ENCODE measurements around the gene MASP2. TPM values are rescaled to one million over a fixed set of nuclear protein-coding genes. Genes with fewer than 3 reads are reported as not detected.
A peak's percentile ranks its signal among the peaks of the same experiment; 100 is the strongest.

MASP2 gene
- total and polyA plus RNA-seq, 9 of the 15 experiments (the other 6 are each of a cell fraction or from before 2014, with no cell fraction given), result 0.01 to 0.23 (median 0.06) TPM; not detected in 3

- no peak for TF ChIP-seq U2AF1 (optimal IDR thresholded peaks at IDR 0.05; ENCODE audit: low read depth, low read length)
- no peak for TF ChIP-seq ZNF3 (CRISPR knock-in tag; IDR thresholded peaks at IDR 0.05)
- peak; percentile 9 for TF ChIP-seq POLR2A (conservative IDR thresholded peaks at IDR 0.05)
- H3K4me2 ChIP-seq (ENCODE audit: insufficient read depth, low read length), result no peak overlapping the region
- in situ Hi-C loops (cut with MboI) (no loop called here), intact Hi-C loops (cut with micrococcal nuclease) (no loop called here)
- ATAC-seq, result no peak
- ChIA-PET CTCF (ENCODE audit: low intra/inter-chr PET ratio) (no interaction called here), POLR2A (interaction anchor here (0.6 to 1.5 kb wide), 5 partner anchors 9 to 782 kb away, joined by 3 to 5 read pairs (median 3); no protein-coding TSS in a partner anchor)
- H3K4me3 ChIP-seq, result no peak overlapping the region
- no peaks in the 10 kb centered on the region for H4K20me1 ChIP-seq (replicated peaks; ENCODE audit: control insufficient read depth, insufficient read depth, low read length)
- H3K9me1 ChIP-seq (ENCODE audit: control insufficient read depth, insufficient read depth, low read length), result no peaks in the 10 kb centered on the region
- H3K9ac ChIP-seq (ENCODE audit: insufficient read depth in 1 of 2, low read depth in 2 of 2, low read length in 2 of 2), result no peak overlapping the region
- no peaks in the 10 kb centered on the region for H3K4me1 ChIP-seq (replicated peaks in 1 of 2; ENCODE audit: control insufficient read depth in 2 of 2, insufficient read depth in 2 of 2, low read length in 2 of 2)
- FAIRE-seq, result no peak
- no peaks in the 10 kb centered on the region for H3K27me3 ChIP-seq (ENCODE audit: control insufficient read depth in 2 of 2, insufficient read depth in 2 of 2, low read length in 2 of 2)
- H3K9me3 ChIP-seq (replicated peaks; ENCODE audit: control insufficient read depth, insufficient read depth, low read depth, low read length), result no peaks in the 10 kb centered on the region
- H2AFZ ChIP-seq (ENCODE audit: low read depth, low read length), result no peak overlapping the region
- TSS peak; percentile 3 for BruUV-seq (replicated peaks)
- WGBS (ENCODE audit: insufficient coverage, low coverage, missing lambda C conversion rate), result 87% methylated on average over 2 of the region's 2 CpGs
- peaks cover 75% of the 10 kb centered on the region for H3K36me3 ChIP-seq (ENCODE audit: control insufficient read depth, insufficient read depth, low read length)
- no peak for DNase-seq (ENCODE audit: extremely low read depth in 1 of 4, low spot score in 3 of 4)
- H3K27ac ChIP-seq (ENCODE audit: extremely low read depth, low read depth, low read length), result no peak overlapping the region
- H3K79me2 ChIP-seq (ENCODE audit: control insufficient read depth, insufficient read depth, low read length), result no peaks in the 10 kb centered on the region
These were observed 22.2 kb downstream of the MASP2 start for GRCh38 chr1:11024874-11025203.

GRCh38 chr1:11024154-11024873, 22.7 kb downstream of the MASP2 start:
- CTCF ChIA-PET (ENCODE audit: low intra/inter-chr PET ratio), result no interaction called here
- BruUV-seq (replicated peaks), result no TSS peak

More at GRCh38 chr1:11024154-11024873, 22.7 kb downstream of the MASP2 start:
- DNase-seq (ENCODE audit: extremely low read depth in 1 of 4, low spot score in 3 of 4) (no peak), FAIRE-seq (no peak), ATAC-seq (no peak)
- H4K20me1 ChIP-seq (replicated peaks; ENCODE audit: control insufficient read depth, insufficient read depth, low read length), result no peaks in the 10 kb centered on the region
- H3K36me3 ChIP-seq (ENCODE audit: control insufficient read depth, insufficient read depth, low read length), result peaks cover 79% of the 10 kb centered on the region
- H3K4me1 ChIP-seq (replicated peaks in 1 of 2; ENCODE audit: control insufficient read depth in 2 of 2, insufficient read depth in 2 of 2, low read length in 2 of 2), result no peaks in the 10 kb centered on the region
- H3K4me3 ChIP-seq, result no peak overlapping the region
- no peak overlapping the region for H3K4me2 ChIP-seq (ENCODE audit: insufficient read depth, low read length)
- TF ChIP-seq POLR2A (conservative IDR thresholded peaks at IDR 0.05), result peak; percentile 49; the same call in 1 of the 2 replicates
- TF ChIP-seq ZFP30 (CRISPR knock-in tag; IDR thresholded peaks at IDR 0.05; ENCODE audit: borderline replicate concordance), result no peak
- TF ChIP-seq ATF4 (CRISPR knock-in tag; IDR thresholded peaks at IDR 0.05), result 0 out of 2 replicates have a peak, but pooled peaks have one; percentile 10
- TF ChIP-seq SUPT5H (IDR thresholded peaks at IDR 0.05), result 0 out of 2 replicates have a peak, but pooled peaks have one; percentile 53
- no peak for TF ChIP-seq EZH2 (IDR thresholded peaks at IDR 0.05; ENCODE audit: borderline replicate concordance, low read depth, low read length)
- no peak overlapping the region for H3K9ac ChIP-seq (ENCODE audit: insufficient read depth in 1 of 2, low read depth in 2 of 2, low read length in 2 of 2)
- WGBS (ENCODE audit: insufficient coverage, low coverage, missing lambda C conversion rate), result 96% methylated on average over 3 of the region's 3 CpGs
- no peaks in the 10 kb centered on the region for H3K27me3 ChIP-seq (ENCODE audit: control insufficient read depth in 2 of 2, insufficient read depth in 2 of 2, low read length in 2 of 2)
- POLR2A ChIA-PET, result interaction anchor here (0.6 to 1.5 kb wide), 6 partner anchors 10 to 1166 kb away, joined by 3 to 5 read pairs (median 3); no protein-coding TSS in a partner anchor
- intact Hi-C loops (cut with micrococcal nuclease), result no loop called here
- no peaks in the 10 kb centered on the region for H3K79me2 ChIP-seq (ENCODE audit: control insufficient read depth, insufficient read depth, low read length)
- in situ Hi-C loops (cut with MboI), result no loop called here
- no peak overlapping the region for H3K27ac ChIP-seq (ENCODE audit: extremely low read depth, low read depth, low read length)
- H2AFZ ChIP-seq (ENCODE audit: low read depth, low read length), result no peak overlapping the region
- H3K9me3 ChIP-seq (replicated peaks; ENCODE audit: control insufficient read depth, insufficient read depth, low read depth, low read length), result no peaks in the 10 kb centered on the region
- H3K9me1 ChIP-seq (ENCODE audit: control insufficient read depth, insufficient read depth, low read length), result no peaks in the 10 kb centered on the region
